Measurements from ENCODE around the gene FIGN.
A peak's percentile ranks its signal among the peaks of the same experiment; 100 is the strongest.

The FIGN gene

DNA sequence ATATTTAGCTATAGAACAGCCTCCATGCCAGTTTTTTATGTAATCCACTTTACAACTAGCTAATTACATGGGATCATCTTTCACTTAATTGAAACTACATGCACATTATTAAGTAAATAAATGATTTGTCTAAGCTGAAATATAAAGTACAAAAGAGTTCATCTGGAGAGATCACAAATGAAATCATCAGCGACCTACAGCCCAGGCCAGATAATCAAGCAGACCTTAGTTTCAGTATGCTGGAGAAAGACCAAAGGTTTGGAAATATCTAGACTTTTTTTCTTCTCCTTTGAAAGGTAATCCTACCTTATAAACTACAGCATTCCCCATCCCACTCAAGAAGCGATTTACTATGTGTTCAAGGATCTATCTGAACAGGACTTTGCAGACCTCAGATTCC, 26.5 kb downstream of the FIGN start:
- Histone ChIP-seq H3K79me2 (ENCODE audit: control insufficient read depth, insufficient read depth, low read length, unreplicated experiment) (peaks cover 8% of the 10 kb centered on the region), H3K27ac (ENCODE audit: low read depth, low read length) (no peak overlapping the region), H3K27me3 (ENCODE audit: insufficient read depth, low read length) (no peaks in the 10 kb centered on the region), H3K4me3 (ENCODE audit: low read depth, low read length) (no peak overlapping the region), H3K36me3 (ENCODE audit: insufficient read depth, low read length) (no peaks in the 10 kb centered on the region), H2AFZ (ENCODE audit: low read length, unreplicated experiment) (no peak overlapping the region), H3K4me1 (ENCODE audit: control insufficient read depth, insufficient read depth, low read length, unreplicated experiment) (no peaks in the 10 kb centered on the region)

DNA sequence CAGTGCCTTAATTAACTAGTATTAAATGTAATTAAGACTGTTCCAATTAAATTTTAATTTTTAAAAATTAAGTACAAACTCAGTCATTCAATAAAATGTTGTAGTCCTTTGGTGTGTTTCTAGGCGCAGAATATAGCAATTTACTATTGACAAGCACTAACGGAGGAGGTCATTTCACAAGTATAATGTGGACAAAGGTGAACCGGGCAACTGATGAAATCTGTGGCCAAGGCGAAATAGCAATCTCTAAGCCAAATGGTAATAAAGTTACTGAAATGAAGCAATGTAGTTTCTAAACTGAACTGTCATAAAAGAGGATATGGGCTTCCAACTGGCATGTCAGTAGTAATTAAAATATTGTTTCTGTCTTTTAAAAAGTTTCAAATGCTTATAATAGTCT, 27.5 kb downstream of the FIGN start:
- Histone ChIP-seq H3K36me3 (ENCODE audit: insufficient read depth, low read length) (no peaks in the 10 kb centered on the region), H3K4me1 (ENCODE audit: control insufficient read depth, insufficient read depth, low read length, unreplicated experiment) (no peaks in the 10 kb centered on the region), H2AFZ (ENCODE audit: low read length, unreplicated experiment) (no peak overlapping the region), H3K79me2 (ENCODE audit: control insufficient read depth, insufficient read depth, low read length, unreplicated experiment) (peaks cover 8% of the 10 kb centered on the region), H3K27me3 (ENCODE audit: insufficient read depth, low read length) (no peaks in the 10 kb centered on the region), H3K27ac (ENCODE audit: low read depth, low read length) (no peak overlapping the region), H3K4me3 (ENCODE audit: low read depth, low read length) (no peak overlapping the region)

DNA sequence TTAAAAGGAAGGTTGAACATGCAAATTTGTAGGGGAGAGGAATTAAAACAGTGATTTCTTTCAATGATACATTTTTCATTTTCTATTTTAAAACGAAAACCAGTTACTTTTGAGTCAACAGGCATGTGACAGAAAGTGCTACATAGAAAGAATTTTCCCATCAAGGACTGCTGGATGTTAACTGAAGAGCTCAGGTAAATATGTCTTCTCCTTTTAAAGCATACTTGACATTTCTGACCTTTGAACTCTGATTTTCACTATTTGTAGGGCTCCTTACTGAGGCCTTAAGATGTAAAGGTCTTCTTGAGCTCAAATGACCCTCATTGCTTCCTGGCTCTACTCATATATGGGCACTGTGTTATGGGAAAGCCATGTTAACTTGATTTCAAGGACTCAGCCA, 32.4 kb downstream of the FIGN start:
- no peak overlapping the region for H3K4me3 ChIP-seq (ENCODE audit: low read depth, low read length)
- H2AFZ ChIP-seq (ENCODE audit: low read length, unreplicated experiment): no peak overlapping the region

DNA sequence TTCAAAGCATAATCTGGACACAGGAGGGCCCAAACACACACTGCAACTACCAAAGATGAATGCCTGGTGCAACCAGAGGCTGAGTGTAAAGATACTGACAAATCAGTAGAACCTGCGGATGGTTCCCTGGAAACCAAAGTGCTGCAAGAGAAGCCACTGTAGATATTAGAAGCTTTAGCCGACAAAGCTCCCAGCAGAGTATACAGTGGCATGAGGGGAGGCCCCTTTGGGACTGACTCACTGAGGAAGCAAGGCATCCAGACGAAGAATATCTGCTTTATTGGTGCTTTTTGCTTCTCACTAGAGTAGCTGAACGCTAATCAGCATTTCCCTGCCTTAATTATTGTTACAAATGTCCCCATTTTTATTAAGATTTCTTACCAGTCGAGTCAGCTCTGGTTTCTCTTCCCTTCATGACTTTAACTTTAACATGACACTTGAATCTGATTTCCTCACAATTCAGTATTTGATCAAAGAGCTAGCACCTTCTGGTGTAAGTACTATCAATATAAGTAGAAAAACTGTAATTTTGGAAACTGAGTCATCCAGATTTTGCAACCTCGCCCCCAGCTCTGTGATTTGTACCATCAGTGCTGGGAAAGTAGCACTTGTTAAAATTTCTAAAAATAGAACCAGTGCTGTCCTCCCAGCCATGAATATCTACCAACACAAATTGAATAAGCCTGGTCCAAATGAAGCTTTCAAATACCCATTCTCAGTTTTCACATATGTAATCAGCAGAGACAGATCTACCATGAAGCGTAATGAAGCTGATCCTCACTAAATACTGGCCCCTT, 34.2 kb downstream of the FIGN start:
- peaks cover 11% of the 10 kb centered on the region for H3K4me1 ChIP-seq (ENCODE audit: control insufficient read depth, insufficient read depth, low read length, unreplicated experiment)
- H3K79me2 ChIP-seq (ENCODE audit: control insufficient read depth, insufficient read depth, low read length, unreplicated experiment): peaks cover 9% of the 10 kb centered on the region
- no peaks in the 10 kb centered on the region for H3K36me3 ChIP-seq (ENCODE audit: insufficient read depth, low read length)
- H3K27ac ChIP-seq (ENCODE audit: low read depth, low read length): no peak overlapping the region
- H3K4me3 ChIP-seq (ENCODE audit: low read depth, low read length): no peak overlapping the region
- H3K27me3 ChIP-seq (ENCODE audit: insufficient read depth, low read length): no peaks in the 10 kb centered on the region
- H2AFZ ChIP-seq (ENCODE audit: low read length, unreplicated experiment): no peak overlapping the region

More for the DNA sequence above, 32.4 kb downstream of the FIGN start:
- Histone ChIP-seq H3K36me3 (ENCODE audit: insufficient read depth, low read length) (no peaks in the 10 kb centered on the region), H3K27ac (ENCODE audit: low read depth, low read length) (no peak overlapping the region), H3K4me1 (ENCODE audit: control insufficient read depth, insufficient read depth, low read length, unreplicated experiment) (peaks cover 11% of the 10 kb centered on the region), H3K79me2 (ENCODE audit: control insufficient read depth, insufficient read depth, low read length, unreplicated experiment) (peaks cover 9% of the 10 kb centered on the region), H3K27me3 (ENCODE audit: insufficient read depth, low read length) (no peaks in the 10 kb centered on the region)

DNA sequence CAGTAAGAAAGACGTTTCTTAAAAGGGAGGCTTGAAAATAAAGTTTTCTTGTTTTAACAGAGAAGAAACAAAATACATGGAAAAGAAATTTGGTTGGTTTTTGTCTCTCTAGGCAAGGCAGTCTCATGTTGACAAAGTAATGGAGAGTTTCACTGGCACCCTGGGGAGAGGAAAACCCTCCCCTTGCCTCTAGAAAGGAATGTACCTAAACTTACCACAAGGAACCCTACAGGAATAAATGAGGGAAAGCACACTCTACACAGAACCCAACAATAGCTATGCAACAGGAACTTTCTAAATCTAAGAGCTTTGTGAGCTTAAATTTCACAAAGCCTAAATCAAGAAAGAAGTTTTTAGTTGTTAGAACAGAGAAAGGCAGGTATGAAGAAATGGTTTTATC, 37.0 kb downstream of the FIGN start:
- H3K27me3 ChIP-seq (ENCODE audit: insufficient read depth, low read length): no peaks in the 10 kb centered on the region
- no peaks in the 10 kb centered on the region for H3K36me3 ChIP-seq (ENCODE audit: insufficient read depth, low read length)
- no peak overlapping the region for H2AFZ ChIP-seq (ENCODE audit: low read length, unreplicated experiment)
- peaks cover 11% of the 10 kb centered on the region for H3K4me1 ChIP-seq (ENCODE audit: control insufficient read depth, insufficient read depth, low read length, unreplicated experiment)
- H3K79me2 ChIP-seq (ENCODE audit: control insufficient read depth, insufficient read depth, low read length, unreplicated experiment): peaks cover 7% of the 10 kb centered on the region
- no peak overlapping the region for H3K4me3 ChIP-seq (ENCODE audit: low read depth, low read length)
- no peak overlapping the region for H3K27ac ChIP-seq (ENCODE audit: low read depth, low read length)

DNA sequence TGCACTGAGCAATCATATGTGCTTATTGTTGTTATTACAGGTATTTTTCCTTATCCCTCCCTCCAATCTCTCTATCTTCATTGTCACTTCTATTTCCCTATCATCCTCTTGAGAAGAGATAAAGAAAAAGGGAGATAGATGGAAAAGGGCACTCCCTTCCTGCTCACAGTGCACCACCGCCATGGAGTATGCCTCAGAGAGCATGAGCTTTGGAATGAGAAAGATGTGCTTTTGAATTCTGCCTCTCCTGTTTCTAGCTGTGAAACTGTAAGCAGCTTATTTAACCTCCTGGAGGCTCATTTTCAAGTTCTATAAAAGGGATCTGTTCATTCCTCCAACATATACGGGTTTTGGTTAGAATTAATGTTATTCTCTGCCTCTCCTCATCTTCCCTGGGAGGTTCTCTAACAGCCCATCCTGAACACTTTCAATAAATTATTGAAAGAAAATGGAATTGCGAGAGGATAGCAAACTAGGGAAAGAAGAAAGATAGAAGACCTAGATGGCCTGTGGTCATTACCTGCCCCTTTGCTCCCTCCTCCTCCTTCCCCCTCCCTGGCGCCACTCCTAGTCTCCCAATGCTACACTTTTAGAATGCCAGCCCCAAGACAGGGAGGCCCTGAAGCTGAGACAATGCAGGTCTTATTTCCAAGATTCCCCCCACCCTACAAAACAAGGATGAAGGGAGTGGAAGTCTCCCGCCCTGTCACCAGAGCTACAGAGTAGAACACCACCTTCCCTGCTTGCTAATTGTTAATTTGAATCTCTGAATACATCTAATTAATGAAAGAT, 37.8 kb downstream of the FIGN start:
- Histone ChIP-seq H3K27me3 (ENCODE audit: insufficient read depth, low read length) (no peaks in the 10 kb centered on the region), H3K79me2 (ENCODE audit: control insufficient read depth, insufficient read depth, low read length, unreplicated experiment) (peaks cover 7% of the 10 kb centered on the region), H2AFZ (ENCODE audit: low read length, unreplicated experiment) (no peak overlapping the region), H3K4me3 (ENCODE audit: low read depth, low read length) (no peak overlapping the region), H3K4me1 (ENCODE audit: control insufficient read depth, insufficient read depth, low read length, unreplicated experiment) (peaks cover 17% of the 10 kb centered on the region), H3K36me3 (ENCODE audit: insufficient read depth, low read length) (no peaks in the 10 kb centered on the region), H3K27ac (ENCODE audit: low read depth, low read length) (no peak overlapping the region)

DNA sequence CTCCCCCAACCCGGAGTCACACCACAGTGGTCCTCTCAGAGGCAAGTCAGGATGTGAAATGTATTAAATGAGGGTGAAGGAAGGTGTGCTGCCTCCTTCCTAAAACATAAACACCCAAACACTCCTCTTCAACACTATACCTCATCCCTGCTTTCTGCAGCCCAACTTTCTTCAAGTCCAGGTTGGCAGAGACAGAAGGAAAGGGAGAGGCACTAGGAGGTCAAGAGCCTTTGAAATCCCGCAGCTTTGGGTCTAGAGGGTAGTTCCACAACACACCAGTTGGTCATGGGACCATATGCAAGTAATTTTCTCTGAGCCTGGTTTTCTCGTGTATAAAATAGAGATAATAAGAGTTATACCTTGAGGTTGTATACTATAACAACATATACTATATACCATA, 38.4 kb downstream of the FIGN start:
- no peak overlapping the region for H2AFZ ChIP-seq (ENCODE audit: low read length, unreplicated experiment)
- peaks cover 7% of the 10 kb centered on the region for H3K79me2 ChIP-seq (ENCODE audit: control insufficient read depth, insufficient read depth, low read length, unreplicated experiment)
- no peaks in the 10 kb centered on the region for H3K27me3 ChIP-seq (ENCODE audit: insufficient read depth, low read length)
- H3K4me3 ChIP-seq (ENCODE audit: low read depth, low read length): no peak overlapping the region
- H3K27ac ChIP-seq (ENCODE audit: low read depth, low read length): no peak overlapping the region
- no peaks in the 10 kb centered on the region for H3K36me3 ChIP-seq (ENCODE audit: insufficient read depth, low read length)
- peaks cover 23% of the 10 kb centered on the region for H3K4me1 ChIP-seq (ENCODE audit: control insufficient read depth, insufficient read depth, low read length, unreplicated experiment)

DNA sequence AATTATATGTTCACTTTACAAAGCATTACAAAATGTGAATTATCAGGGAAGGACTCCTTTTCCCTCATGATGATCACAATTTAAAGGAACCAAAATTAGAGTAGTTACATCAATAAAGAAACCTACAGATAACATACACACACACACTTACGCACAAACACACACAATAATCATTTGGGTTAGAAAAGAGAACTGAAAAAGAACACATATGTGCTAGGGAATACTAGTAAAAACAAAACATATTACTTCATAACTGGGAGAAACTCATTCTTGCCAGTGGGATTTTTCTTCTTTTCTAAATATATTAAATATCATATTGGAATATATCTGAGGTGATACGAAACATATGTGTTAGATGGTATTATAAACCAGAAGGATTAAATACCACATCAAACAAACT, 42.3 kb downstream of the FIGN start:
- Histone ChIP-seq H3K27me3 (ENCODE audit: insufficient read depth, low read length) (no peaks in the 10 kb centered on the region), H3K79me2 (ENCODE audit: control insufficient read depth, insufficient read depth, low read length, unreplicated experiment) (peaks cover 16% of the 10 kb centered on the region), H3K4me3 (ENCODE audit: low read depth, low read length) (no peak overlapping the region), H3K4me1 (ENCODE audit: control insufficient read depth, insufficient read depth, low read length, unreplicated experiment) (peaks cover 29% of the 10 kb centered on the region), H3K27ac (ENCODE audit: low read depth, low read length) (peak overlapping the region; percentile 50), H3K36me3 (ENCODE audit: insufficient read depth, low read length) (no peaks in the 10 kb centered on the region; the same call in 1 of the 2 replicates), H2AFZ (ENCODE audit: low read length, unreplicated experiment) (no peak overlapping the region)

DNA sequence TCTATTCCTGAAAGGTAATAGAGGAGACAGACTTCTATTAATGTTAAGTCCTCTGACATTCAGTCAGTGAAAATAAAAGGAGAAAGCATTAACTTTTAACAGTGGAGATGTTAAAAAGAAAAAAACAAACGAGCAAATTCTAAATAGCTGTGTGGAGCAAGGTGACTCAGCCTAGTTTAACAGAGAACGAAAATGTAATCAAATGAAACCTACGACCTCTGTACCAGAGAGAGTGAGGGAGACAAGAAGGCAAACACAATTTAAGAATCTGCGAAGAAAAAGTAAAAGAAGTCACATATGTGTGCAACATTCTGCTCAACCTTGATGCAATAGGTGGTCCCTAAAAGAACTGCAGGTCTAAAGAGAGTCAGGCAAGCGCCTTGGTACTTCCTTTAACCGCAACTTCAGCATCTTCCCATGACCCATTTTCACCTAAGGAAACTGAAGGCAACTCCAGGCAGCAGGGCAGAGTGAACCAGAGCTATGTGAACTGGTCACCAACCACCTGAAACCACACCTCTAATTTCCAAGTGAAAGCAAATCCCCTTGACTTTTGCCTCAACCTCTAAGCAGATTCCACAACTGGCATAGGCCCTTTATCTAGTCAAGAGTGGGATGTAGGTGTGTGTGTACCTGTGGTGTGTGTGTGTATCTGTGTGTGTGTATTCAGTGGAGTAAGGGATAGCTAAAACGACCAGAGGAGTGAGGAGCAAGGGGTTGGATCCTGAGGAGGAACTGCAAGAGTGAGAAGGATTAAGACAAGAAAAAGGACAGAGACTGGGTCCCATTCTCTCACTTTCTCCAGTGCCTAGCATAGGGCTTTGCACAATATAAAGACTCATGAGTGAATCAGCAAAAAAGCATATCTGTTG, 43.0 kb downstream of the FIGN start:
- Histone ChIP-seq H2AFZ (ENCODE audit: low read length, unreplicated experiment) (peak overlapping the region; percentile 59), H3K4me1 (ENCODE audit: control insufficient read depth, insufficient read depth, low read length, unreplicated experiment) (peaks cover 29% of the 10 kb centered on the region), H3K27me3 (ENCODE audit: insufficient read depth, low read length) (no peaks in the 10 kb centered on the region), H3K4me3 (ENCODE audit: low read depth, low read length) (peak overlapping the region; percentile 38; the same call in 1 of the 2 replicates), H3K79me2 (ENCODE audit: control insufficient read depth, insufficient read depth, low read length, unreplicated experiment) (peaks cover 16% of the 10 kb centered on the region), H3K36me3 (ENCODE audit: insufficient read depth, low read length) (no peaks in the 10 kb centered on the region; the same call in 1 of the 2 replicates), H3K27ac (ENCODE audit: low read depth, low read length) (peak overlapping the region; percentile 50)

DNA sequence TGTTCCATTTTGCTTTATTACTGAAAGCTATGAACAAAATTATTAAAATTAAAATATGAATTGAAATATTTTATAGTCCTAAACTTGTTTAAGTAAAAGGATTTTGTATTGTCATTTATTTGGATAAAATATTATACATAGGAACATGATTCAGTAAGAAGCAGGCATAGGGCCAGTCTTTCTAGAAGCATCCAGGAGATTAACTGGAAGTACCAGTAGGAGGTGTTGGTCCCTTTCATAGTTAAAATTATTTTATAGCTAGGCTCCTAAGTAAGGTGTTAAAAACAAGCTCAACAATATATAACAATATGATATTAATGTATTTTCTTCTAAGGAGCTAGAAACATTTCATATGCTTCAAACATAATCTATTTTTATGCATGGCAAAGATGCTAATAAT, 43.7 kb downstream of the FIGN start:
- H3K4me1 ChIP-seq (ENCODE audit: control insufficient read depth, insufficient read depth, low read length, unreplicated experiment): peaks cover 29% of the 10 kb centered on the region
- no peaks in the 10 kb centered on the region for H3K27me3 ChIP-seq (ENCODE audit: insufficient read depth, low read length)
- peak overlapping the region; percentile 59 for H2AFZ ChIP-seq (ENCODE audit: low read length, unreplicated experiment)
- H3K4me3 ChIP-seq (ENCODE audit: low read depth, low read length): no peak overlapping the region
- no peaks in the 10 kb centered on the region; the same call in 1 of the 2 replicates for H3K36me3 ChIP-seq (ENCODE audit: insufficient read depth, low read length)
- H3K27ac ChIP-seq (ENCODE audit: low read depth, low read length): peak overlapping the region; percentile 50
- H3K79me2 ChIP-seq (ENCODE audit: control insufficient read depth, insufficient read depth, low read length, unreplicated experiment): peaks cover 18% of the 10 kb centered on the region

Data from ACC112 (cell line).